GM19467 (cell line): ENCODE results near the gene DDO.
"Not testable (repeated sequence)": the region's sequence is repeated elsewhere in the genome, so short reads cannot be mapped to it uniquely, and the experiment has no call there.

Experiments used
- ATAC-seq: cut with Tn5 transposase; IDR thresholded peaks from one replicate; pipeline ENCODE4 v1.9.1; 2021; ENCODE audit warnings: mild to moderate bottlenecking, moderate library complexity; ENCODE audit not compliant: unreplicated experiment

DDO gene, protein sequence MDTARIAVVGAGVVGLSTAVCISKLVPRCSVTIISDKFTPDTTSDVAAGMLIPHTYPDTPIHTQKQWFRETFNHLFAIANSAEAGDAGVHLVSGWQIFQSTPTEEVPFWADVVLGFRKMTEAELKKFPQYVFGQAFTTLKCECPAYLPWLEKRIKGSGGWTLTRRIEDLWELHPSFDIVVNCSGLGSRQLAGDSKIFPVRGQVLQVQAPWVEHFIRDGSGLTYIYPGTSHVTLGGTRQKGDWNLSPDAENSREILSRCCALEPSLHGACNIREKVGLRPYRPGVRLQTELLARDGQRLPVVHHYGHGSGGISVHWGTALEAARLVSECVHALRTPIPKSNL

DNA sequence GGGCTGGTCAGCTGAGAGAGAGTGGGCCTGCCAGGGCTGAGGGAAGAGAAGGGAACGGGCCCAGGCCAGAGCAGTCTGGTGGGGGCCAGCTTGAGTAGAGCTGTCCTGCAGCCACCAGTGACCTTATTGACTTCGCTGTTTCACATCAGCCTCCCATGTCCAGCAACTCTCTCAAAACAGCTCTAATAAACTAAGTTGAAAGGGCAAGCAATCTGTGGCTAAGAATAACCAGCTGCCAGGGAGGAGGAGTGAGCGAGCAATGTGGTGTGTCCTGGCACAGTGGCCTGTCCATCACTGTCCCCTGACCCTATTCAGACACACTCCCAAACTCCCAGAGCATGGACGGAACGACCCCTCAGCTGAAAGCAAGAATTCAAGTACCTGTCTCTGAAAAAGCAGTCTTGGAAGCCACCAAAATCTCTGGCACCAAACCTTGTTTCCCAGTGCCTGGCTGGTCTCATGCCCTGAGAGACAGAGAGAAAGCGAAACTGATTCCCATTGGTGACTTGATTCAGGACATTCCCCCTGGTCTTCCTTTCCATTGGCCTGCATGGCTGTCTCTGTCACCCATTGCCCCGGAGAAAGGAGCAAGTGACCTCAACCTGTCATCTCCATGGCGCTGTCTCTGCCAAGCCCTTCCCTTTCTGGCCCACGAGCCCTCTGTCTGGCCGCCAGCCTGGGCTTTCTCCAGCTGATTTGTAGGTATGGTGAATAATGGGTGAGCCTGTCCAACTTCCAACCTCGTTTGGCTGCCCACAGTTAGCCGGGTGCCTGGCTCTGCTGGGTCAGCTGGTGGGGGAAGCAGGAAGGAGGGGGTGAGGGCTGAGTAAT is at the start of gene DDO:
Gene DDO, minus strand, starts transcription at position 490 of the 831 bp plus-strand sequence. CDS start 2,113 bp downstream, outside the sequence.
- ATAC-seq = no peak

GRCh38 chr6:110462884-110463481 is 47.6 kb upstream of the DDO start:
- no peak for ATAC-seq

DNA sequence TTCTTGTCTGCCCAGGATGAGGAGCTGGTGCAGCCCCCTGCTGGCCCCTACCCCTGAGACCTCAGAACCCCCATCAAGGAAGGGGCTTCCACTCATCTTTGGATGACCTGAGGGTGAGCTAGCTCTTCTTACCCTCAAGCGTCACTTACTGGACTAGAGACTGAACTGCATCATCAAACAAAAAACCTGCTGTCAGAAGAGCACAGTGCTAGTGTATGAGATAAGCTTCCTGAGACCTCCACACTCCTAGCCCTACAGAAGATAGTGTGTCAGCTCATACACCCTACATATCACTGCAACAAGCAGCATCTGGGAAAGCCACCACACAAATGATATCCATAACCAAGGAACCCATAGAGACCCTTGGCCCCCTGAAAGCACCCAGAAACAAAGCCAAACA is 46.0 kb upstream of the DDO start:
- no peak for ATAC-seq

DNA sequence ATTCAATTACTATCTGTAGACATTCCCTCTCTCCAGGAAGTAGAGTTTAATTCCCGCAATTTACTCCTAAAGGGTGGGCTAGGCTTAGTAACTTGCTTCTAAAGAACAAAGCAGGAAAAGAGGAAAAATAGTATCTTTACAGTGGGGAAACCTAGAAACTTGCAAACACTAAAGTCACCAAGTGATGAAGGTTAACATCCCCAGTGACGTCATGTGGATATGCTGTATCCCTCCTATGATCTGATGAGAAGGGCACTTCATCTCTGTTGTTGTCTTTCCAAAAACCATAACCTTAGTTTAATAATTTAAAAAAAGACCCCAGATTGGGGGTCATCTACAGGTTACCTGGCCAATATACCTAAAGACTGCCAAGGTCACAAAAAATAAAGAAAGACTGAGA is 43.8 kb upstream of the DDO start:
- ATAC-seq = no peak

- ATAC-seq = no peak
Measured at GRCh38 chr6:110458476-110458875, 43.1 kb upstream of the DDO start.

DNA sequence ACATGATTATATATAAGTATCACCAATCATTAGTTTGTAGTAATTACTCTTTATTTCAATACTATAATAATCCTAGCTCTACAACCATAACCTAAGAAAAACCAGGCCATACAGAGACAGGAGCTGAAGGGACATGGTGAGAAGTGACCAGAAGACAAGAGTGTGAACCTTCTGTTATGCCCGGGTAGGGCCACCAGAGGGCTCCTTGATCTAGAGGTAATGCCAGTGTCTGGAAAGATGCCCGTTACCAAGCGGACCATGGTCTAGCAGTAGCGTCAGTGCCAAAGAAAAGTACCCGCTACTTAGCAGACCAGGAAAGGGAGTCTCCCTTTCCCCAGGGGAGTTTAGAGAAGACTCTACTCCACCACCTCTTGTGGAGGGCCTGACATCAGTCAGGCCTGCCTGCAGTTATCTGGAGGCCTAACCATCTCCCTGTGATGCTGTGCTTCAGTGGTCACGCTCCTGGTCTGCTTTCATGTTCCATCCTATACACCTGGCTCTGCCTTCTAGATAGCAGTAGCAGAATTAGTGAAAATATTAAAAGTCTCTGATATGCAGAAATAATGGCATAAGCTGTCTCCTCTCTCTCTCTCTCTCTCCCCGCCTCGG is 42.3 kb upstream of the DDO start:
- not testable (repeated sequence) for ATAC-seq

DNA sequence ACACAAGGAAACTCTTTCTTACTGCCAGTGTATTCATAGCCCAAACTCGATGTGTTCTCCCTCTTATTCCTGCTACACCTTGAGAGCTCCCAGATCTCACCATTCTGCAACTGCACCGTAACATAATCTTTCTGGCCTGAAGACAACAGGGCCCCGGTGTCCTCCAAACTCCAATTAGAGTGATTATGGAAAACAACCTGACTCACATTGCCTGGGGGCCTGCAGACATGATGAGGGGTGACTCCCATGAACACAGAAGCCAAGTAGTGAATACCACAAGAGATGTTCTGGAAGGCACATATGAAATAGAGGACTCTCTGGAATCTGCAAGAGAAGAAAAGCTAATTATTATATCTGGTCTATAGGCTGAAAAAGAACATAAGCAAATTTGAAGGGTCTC is 41.3 kb upstream of the DDO start:
- ATAC-seq = no peak

DNA sequence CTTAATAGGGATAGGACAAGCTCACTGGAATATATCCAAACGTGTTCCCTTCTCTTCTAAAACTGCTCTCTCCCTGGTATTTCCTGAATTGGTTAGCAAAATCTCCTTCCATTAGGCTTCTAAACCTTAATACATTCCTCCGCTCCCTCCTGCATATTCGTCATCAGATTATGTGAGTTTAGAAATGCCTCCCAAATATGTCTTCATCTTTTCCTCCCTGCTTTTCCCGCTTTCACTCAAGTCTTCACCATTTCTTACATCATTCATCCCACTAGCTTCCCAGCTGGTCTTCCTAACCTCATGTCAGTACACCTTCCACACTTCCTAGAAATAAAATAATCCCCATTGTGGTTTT is 34.1 kb upstream of the DDO start:
- no peak for ATAC-seq

GRCh38 chr6:110448846-110449540 is 33.6 kb upstream of the DDO start:
- no peak for ATAC-seq

DNA sequence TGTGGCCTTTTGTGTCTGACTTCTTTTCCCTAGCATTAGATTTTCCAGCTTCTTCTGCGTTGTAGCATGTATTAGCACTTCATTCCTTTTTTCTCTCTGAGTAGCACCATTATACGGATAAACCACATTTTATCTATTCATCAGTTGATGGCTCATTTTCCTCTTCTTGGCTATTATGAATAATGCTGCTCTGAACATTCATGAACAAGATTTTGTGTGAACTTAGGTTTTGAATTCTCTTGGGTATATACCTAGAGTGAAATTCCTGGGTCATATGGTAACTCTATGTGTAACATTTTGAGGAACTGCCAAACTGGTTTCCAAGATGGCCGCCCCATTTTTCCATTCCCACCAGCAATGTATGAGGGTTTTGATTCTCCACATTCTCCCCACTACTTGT is 32.4 kb upstream of the DDO start:
- ATAC-seq = no peak

DNA sequence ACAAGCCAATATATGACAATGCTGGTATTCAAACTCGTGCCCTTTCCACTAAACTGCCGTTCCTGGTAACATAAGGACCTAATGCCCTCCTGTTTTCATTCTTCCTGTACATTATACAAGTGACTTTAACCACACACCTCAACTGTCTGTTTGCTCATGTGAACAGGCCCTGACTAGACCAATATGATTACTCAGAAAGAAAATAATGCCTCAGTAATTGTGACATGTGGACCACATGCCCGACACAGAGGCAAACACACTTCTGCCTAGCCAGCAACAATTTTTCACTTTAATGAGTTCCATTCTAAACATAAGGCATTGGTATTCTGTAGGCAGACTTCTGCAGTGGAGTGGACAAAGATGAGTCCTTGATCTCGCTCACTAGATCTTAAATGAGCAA is 31.0 kb upstream of the DDO start:
- no peak for ATAC-seq

- no peak for ATAC-seq
Measured at GRCh38 chr6:110440026-110440425, 24.7 kb upstream of the DDO start.

GRCh38 chr6:110439356-110439755 is 24.0 kb upstream of the DDO start:
- ATAC-seq = no peak

DNA sequence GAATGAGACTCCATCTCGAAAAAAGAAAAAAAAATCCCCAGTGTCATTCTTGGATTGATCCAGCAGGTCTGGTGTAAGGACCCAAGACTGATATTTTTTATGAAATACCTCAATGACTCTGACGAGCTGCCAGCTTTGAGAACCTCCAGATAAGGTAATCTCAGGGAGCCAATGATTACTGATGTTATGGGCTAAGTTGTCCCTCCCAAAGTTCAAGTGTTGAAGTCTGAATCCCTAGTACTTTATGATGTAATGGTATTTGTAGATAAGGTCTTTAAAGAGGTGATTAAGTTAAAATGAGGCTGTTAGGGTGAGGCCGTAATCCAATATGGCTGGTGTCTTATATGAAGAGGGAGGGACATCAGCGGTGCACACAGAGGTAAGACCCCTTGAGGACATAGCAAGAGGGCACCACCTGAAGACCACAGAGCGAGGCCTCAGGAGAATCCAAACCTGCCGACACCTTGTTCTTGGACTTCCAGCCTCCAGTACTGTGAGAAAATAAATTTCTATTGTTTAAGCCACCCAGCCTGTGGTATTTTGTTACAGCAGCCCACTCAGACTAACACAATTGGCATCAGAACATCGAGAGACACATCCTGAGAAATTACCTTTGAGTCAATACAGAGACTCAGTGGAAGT is 19.7 kb upstream of the DDO start:
- no peak for ATAC-seq

DNA sequence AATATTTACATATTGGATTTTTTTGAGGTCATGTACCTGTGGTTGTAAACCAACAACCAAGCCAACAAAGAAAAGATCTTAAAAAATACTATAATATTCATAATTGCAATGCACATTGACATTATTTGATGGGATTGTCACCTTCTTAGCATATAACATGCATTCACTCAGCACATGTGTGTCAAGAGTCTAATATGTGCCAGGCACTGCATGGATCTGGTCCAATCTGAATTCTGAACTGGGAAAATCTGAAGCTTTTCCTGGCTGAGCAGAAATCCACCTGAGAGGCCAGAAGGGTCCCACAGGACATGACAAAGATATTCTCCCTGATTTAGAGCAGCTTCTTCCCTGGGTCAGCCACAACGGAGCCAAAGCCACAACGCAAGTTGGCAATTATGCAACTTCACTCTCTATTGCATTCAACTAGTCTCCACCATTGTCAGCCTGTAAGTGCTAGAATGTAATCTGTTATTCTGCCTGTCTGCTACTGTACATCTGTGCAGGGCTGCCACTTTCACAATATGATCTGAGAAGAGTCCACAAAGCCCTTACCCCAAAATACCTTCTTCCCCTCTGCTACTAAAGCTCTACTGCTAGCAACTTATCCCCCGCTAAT is 17.0 kb upstream of the DDO start:
- ATAC-seq = no peak

DNA sequence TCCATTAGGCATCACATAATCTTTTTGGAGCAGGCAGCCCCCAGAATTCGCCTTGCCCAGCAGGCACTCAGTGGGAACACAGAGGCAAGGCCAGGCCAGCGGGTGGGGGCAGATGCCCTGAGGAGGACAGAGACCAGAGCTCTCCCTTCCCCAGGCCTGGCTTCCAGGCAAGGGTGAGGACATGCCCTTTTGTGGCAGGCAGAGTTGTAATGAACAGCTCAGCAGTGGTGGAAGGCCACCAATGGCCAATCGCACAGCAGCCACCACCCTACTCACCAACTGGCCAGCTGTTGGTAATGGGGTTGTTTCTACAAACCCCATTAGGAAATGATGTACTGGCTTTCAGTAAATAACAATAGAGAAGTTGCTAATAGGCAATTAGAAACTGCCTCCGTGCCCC is 15.4 kb upstream of the DDO start:
- no peak for ATAC-seq

GRCh38 chr6:110430236-110430635 is 14.9 kb upstream of the DDO start:
- ATAC-seq = no peak

DNA sequence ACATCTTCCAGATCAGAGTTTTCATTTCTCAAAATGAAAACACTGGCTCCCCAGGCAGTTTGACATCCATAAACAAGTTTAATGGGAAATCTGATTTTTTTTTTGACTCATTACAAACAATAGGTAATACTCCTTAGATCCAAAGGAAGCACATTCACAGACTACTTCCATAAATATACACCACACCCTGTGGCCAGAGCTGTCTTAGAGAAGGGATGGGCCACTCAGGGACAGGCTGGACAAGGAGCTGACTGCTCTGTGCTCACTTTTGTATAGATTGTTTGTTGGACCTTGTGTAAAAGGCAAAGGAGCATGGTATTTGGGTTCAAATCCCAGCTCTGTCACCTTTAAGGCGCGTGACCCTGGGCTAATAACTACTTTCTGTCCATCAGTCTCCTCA is 12.8 kb upstream of the DDO start:
- no peak for ATAC-seq

- no peak for ATAC-seq
Measured at GRCh38 chr6:110425816-110426215, 10.4 kb upstream of the DDO start.

DNA sequence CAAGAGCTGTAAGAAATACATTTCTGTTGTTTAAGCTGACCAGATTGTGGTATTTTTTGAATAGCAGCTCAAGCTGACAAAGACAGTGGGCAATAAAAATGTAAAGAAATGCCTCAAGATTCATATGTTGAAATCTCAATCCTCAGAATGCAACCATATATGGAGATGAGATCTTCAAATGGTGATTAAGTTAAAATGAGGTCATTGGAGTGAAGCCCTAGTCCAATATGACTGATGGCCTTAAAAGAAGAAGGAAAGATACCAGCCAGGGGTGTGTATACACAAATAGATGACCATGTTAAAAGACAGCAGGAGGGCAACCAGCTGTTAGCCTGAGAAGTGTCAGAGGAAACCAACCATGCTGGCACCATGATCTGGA is 7.1 kb upstream of the DDO start:
- ATAC-seq = no peak
